Renal pelvis (tissue), 4 donors: Measurements from ENCODE around the gene OR10A4. TPM values are rescaled to one million over a fixed set of nuclear protein-coding genes. Genes with fewer than 3 reads are reported as not detected.
"Not testable (repeated sequence)": the region's sequence is repeated elsewhere in the genome, so short reads cannot be mapped to it uniquely, and the experiment has no call there.

ENCODE experiments used
- DNase-seq: peaks from one replicate; pipeline ENCODE4 v3.0.0-alpha.2; 2013
- polyA plus RNA-seq, 3 donors: library from polyadenylated mRNA; unstranded; fragments of 120-200 nt; gene quantifications; one replicate each; pipeline ENCODE4 v1.2.1, GENCODE V29; 2013; ENCODE audit not compliant: insufficient read length in 3 of 3

OR10A4 gene
- polyA plus RNA-seq, 3 donors = not detected

DNA sequence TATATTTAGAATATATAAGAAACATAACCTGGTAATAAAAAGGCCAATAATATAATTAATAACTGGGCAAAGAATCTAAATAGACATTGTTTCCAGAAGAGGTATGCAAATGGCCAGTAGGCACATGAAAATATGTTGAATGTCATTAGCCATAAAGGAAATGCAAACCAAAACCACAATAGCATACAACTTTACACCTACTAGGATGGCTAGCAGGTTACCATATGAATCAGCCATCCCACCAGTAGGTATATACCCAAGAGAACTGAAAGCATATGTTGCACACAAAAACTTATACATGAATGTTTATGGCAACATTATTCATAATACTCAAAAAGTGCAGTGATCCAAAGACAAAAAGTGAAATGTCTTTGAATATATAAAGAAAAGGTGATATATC is 18.6 kb downstream of the OR10A4 start:
- DNase-seq = no peak

DNA sequence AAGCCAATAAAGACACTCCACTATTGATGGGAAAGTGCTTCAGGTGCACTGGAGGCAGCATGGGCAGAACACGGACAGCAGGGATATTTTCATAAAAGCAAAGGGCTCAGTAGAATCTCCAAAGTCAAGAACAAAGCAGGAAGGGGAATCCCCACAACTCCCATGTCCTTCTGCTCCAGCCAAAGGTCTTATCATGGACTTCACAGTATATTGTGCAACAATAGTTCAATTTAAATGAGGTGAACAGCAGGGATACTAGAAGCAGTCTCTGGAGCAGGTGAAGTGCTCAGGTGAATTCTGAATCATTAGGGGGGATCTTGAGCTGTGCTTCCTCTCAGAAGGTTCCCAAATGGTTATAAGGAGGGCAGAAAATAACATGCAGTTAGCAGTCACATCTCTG is 22.5 kb downstream of the OR10A4 start:
- no peak for DNase-seq

DNA sequence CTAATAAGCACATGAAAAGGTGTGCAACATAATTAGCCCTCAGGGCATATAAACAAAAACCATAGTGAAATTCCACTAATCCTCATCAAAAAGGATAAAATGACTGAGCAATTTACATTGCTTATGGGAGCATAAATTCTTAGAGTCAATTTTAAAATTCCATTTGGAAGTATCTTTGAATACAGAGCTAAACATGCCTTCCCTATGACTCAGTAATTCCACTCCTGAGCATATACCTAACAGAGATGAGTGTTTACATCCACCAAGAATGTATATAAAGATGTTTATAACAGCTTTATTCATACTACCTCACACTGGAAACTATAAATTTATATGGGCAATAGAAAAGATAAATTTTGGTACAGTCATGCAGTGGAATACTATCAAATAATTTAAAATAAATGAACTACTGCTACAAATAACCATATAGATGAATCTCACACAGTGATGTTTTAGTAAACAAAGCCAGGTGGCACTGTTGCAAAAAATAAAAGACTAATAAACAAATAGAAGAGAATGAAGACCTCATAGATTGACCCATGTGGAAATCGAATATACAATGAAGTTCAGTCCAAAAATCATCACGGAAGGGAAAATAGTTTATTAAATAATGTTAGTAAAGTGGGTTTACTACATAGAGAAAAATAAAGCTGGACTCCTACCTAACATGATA is 24.0 kb downstream of the OR10A4 start:
- DNase-seq = no peak

DNA sequence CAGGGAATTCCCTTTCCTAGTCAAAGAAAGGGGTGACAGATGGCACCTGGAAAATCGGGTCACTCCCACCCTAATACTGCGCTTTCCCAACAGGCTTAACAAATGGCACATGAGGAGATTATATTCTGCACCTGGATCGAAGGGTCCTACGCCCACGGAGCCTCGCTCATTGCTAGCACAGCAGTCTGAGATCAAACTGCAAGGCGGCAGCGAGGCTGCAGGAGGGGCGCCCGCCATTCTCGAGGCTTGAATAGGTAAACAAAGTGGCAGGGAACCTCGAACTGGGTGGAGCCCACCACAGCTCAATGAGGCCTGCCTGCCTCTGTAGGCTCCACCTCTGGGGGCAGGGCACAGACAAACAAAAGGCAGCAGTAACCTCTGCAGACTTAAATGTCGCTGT is 28.4 kb downstream of the OR10A4 start:
- DNase-seq = not testable (repeated sequence)

DNA sequence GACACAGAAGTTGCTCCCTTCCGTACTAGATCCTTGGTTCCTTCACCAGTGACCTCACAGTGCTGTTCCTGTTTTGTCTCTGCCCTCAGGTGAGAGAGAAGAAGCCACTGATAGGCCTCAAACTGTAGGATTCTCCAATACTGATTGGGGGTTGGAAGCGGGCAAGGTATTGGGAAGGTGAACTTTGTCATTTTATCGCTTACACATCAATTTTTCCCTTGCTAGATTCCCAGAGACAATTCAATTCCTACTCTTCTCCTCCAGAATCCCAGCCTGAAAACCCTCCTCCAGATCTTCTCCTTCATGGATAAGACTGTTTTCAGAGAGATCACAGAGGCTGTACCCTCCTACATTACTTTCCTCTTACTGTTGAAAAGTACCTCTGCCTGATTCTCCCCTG is 35.0 kb downstream of the OR10A4 start:
- no peak for DNase-seq

DNA sequence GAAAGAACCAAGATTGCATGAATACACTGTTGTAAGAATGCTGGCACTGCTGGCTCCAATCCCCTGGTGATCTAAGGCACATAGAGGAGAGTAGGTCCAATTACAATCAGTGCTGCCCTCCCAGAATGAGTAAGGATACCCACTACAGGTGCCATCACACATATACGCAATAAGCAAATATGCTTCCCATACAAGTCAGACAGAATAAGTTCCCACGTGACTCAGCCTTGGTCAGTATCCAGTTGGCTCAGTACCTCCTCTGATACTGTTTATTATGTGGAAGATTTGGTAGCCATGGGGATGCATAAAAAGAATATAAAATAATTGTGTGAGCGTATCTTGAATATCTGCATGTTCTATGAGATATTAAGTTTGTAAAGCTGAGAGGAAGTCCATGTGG is 35.5 kb downstream of the OR10A4 start:
- DNase-seq = no peak

DNA sequence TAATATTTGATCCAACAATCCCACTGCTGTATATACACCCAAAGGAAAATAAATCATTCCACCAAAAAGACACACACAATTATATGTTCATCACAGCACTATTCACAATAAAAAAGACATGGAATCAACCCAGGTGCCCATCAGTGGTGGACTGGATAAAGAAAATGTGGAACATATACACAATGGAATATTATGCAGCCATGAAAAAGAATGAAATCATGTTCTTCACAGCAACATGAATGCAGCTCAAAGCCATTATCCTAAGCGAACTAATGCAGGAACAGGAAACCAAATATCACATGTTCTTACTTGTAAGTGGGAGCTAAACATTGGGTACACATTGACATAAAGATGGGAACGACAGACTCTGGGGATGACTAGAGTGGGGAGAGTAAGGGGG is 43.3 kb downstream of the OR10A4 start:
- DNase-seq = no peak

DNA sequence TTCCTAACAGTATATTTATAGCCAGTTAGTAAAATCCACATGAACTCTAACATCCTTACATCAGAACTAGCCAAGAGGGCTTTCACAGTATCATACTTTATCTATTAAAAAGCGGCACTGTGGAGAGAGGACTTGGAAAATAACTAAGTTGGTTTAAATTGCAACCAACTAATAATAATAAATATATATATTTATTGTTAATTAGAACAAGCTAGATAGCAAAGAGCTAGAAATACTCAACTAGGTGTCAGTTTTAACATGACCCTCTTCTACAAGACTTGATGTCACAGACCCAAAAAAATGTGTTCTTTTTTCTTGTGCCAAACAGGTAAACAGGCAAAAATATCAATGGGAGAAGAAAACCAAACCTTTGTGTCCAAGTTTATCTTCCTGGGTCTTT is 44.3 kb downstream of the OR10A4 start, which contains the start of gene OR2D3:
Gene OR2D3 (plus strand): TSS at position 301 of the 400 bp plus-strand sequence. CDS start 0 bp downstream, at position 301.
- no peak for DNase-seq

DNA sequence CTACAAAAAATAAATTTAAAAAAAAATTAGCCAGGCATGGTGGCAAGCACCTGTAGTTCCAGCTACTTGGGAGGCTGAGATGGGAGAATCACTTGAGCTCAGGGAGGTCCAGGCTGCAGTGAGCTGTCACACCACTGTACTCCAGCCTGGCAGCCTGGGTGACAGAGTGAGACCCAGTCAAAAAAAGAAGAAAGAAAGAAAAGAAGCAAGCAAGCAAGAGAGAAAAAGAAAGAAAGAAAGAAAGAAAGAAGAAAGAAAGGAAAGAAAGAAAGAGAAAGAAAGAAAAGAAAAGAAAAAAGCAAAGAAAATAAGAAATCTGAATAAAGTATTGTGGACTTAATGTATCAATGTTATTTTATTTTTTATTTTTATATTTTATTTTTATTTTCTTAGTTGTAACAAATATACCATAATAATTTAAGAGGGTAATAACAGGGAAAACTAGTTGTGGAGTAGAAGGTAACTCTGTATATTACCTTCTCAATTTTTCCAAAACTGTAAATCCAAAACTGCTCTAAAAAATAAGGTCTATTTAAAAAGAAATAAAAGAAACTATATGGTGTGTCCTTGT is 48.7 kb downstream of the OR10A4 start:
- DNase-seq = no peak

DNA sequence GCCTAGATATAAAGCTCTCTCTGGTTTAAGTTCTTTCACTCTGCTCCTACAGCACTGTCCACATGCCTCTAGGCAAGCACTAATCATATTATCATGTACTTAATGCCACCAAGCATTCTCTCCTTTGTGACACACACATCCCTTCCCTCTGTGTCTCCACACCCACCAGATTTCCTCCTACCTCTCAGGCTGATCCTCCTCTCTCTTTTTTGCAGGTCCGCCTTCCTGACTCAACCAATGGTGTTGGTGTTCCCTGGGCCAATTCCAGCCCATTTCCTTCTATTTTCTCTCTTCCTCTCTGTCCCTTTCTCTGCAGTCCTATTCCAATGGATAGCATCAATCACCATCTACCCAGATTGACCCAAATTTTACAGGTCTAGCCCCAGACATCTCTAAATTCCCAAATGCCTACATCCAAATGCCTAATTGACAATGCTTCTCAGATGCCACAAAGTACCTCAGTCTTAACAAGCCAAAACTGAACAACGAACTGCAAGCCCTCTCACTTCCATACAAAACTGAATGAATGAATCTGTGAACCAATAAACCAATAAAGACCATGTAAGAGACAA is 49.3 kb downstream of the OR10A4 start:
- DNase-seq = no peak

DNA sequence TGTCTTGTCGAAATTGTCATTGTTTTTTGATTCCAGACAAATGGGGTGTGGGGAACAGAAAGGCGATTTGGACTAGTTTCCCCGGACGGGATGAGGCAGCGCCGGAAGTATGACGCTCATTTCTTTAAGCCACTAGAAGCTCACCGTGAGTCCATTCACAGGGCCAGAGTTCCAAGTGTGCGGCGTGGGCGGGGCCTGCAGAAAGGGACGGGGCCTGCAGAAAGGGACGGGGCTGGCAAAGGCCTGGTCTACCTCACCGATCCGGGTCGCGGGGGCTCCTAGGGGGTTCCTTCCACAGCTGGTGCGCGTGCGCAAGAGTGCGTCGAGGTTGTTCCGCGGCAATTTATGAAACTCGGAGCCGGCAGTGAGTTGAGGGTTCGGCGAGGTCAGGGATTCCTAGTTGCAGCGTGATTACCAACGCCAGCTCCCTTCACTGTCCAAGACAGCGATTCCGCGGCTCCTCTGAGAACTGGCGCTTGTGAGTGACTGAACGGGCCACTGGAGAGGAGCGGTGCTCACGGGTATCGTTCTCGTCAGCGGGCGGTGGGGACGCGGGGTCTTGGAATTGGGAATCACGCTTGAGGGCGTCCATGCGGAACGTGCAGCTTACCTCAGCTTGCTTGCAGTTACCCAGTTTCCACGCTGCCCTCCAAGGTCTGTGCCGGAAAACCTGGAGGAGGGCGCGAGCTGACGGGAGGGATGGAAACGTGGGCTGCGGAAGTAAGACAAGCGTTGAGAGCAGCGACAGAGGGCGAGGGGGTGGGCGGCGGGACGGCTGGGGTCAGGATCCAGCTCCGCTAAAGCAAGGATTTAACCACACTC is 50.0 kb downstream of the OR10A4 start, which contains the start of gene ZNF215:
Gene ZNF215 (plus strand): TSS at position 219 of the 822 bp plus-strand sequence. CDS start 5,847 bp downstream, outside the sequence.
- DNase-seq = peak; percentile 47

DNA sequence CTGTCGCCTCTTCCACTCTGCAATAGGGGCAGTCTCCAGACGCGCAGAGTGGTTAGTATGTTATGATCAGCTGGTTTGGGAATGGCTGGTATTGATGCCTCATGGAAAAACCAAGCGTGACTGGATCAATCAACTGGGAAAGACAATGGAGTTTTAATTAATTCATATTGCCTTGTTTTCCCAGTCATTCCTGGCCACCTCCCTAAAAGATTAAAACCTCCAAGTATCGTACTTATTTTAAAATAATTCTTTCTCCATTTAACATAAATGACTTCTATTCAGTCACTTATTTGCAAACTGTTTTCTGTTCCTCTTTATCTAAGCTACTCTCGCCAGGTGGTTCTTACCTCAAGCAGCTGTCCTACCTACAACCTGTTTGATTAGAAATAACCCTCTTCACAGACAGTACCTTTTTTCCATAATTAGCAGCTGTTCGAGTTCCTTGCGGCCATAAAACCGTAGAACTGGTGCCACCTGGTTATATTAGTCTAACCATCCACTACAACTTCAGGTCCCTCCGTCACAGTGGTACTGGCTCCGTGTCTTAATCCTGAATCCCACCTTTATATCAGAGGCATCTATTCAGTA is 50.7 kb downstream of the OR10A4 start:
- no peak for DNase-seq

Other genes with a start within 250 kb of the OR10A4 start
- gene DCHS1, start 220.8 kb upstream of the OR10A4 start, polyA plus RNA-seq = 10 to 100 TPM; 30.7 to 41.7 (median 40.5) TPM
- gene MRPL17, start 193.3 kb upstream of the OR10A4 start, polyA plus RNA-seq = 10 to 100 TPM; 68.0 to 88.5 (median 79.3) TPM
- gene OR2AG2, start 104.6 kb upstream of the OR10A4 start, polyA plus RNA-seq = under 1 TPM in 2 of 3 donors, not detected in 1; 0.07 to 0.08 TPM
- under 1 TPM in 2 of 3 donors, not detected in 1; 0.01 to 0.09 TPM for gene OR2AG1, start 93.6 kb upstream of the OR10A4 start, polyA plus RNA-seq
- gene OR6A2, start 76.9 kb upstream of the OR10A4 start, polyA plus RNA-seq = not detected
- gene OR10A5, start 30.9 kb upstream of the OR10A4 start, polyA plus RNA-seq = not detected
- under 1 TPM in 2 of 3 donors, not detected in 1; 0.05 to 0.09 TPM for gene OR10A2, start 13.6 kb upstream of the OR10A4 start, polyA plus RNA-seq
- not detected for gene OR2D2, start 15.9 kb downstream of the OR10A4 start, polyA plus RNA-seq
- gene OR2D3, start 44.4 kb downstream of the OR10A4 start, polyA plus RNA-seq = not detected
- 1 to 10 TPM; 2.9 to 4.4 (median 3.0) TPM for gene ZNF215, start 49.8 kb downstream of the OR10A4 start, polyA plus RNA-seq
- gene ZNF214, start 143.7 kb downstream of the OR10A4 start, polyA plus RNA-seq = 10 to 100 TPM; 11.5 to 12.6 (median 11.9) TPM
- under 1 TPM; 0.56 to 0.99 (median 0.77) TPM for gene NLRP14, start 143.9 kb downstream of the OR10A4 start, polyA plus RNA-seq
- gene RBMXL2, start 212.4 kb downstream of the OR10A4 start, polyA plus RNA-seq = under 1 TPM; 0.07 to 0.24 (median 0.12) TPM